Mesendoderm (in vitro differentiated cells): ENCODE data around the gene BGN.

ENCODE experiments used
- DNase-seq: peaks from one replicate; pipeline ENCODE4 v3.0.0; 2013
- H2AK5ac ChIP-seq: 2 replicates; pipeline ENCODE4 v1.6.1; 2013; ENCODE audit warnings: low read length, inconsistent platforms
- H2BK120ac ChIP-seq: 2 replicates; pipeline ENCODE4 v1.6.1; 2013; ENCODE audit warnings: low read depth, mild to moderate bottlenecking, low read length, moderate library complexity, mixed read lengths
- H2BK15ac ChIP-seq: replicated peaks from 2 replicates; pipeline ENCODE4 v1.6.1; 2013; ENCODE audit warnings: low read depth, mild to moderate bottlenecking, moderate library complexity
- H2BK5ac ChIP-seq: 2 replicates; pipeline ENCODE4 v1.6.1; 2013; ENCODE audit warnings: low read length, inconsistent platforms
- H3K18ac ChIP-seq: 2 replicates; pipeline ENCODE4 v1.6.1; 2013; ENCODE audit warnings: mild to moderate bottlenecking, low read length, mixed read lengths
- H3K23ac ChIP-seq: one replicate; pipeline ENCODE4 v1.6.1; 2013; ENCODE audit warnings: low read length
- H3K27ac ChIP-seq: 2 replicates; pipeline ENCODE4 v1.5.1; 2013; ENCODE audit warnings: low read depth, mild to moderate bottlenecking, inconsistent platforms, low read length, moderate library complexity
- H3K27me3 ChIP-seq: 2 replicates; pipeline ENCODE4 v1.6.1; 2013; ENCODE audit warnings: low read length, control low read depth, mild to moderate bottlenecking, inconsistent platforms; ENCODE audit not compliant: insufficient read depth, poor library complexity
- H3K36me3 ChIP-seq: 2 replicates; pipeline ENCODE4 v1.6.1; 2013; ENCODE audit warnings: low read length, inconsistent platforms; ENCODE audit not compliant: control insufficient read depth, insufficient read depth
- H3K4ac ChIP-seq: one replicate; pipeline ENCODE4 v1.6.1; 2013; ENCODE audit warnings: low read depth, mild to moderate bottlenecking, low read length, moderate library complexity
- H3K4me1 ChIP-seq: 2 replicates; pipeline ENCODE4 v1.6.1; 2013; ENCODE audit warnings: low read depth, low read length, inconsistent platforms; ENCODE audit not compliant: control insufficient read depth
- H3K4me2 ChIP-seq: 2 replicates; pipeline ENCODE4 v1.6.1; 2013; ENCODE audit warnings: low read length
- H3K4me3 ChIP-seq: 2 replicates; pipeline ENCODE4 v1.5.1; 2013; ENCODE audit warnings: mild to moderate bottlenecking, low read length
- H3K56ac ChIP-seq: one replicate; pipeline ENCODE4 v1.6.1; 2013; ENCODE audit warnings: low read length
- H3K79me1 ChIP-seq: 2 replicates; pipeline ENCODE4 v1.6.1; 2013; ENCODE audit warnings: low read length, inconsistent platforms
- H3K79me2 ChIP-seq: 2 replicates; pipeline ENCODE4 v1.6.1; 2013; ENCODE audit warnings: mild to moderate bottlenecking, low read length; ENCODE audit not compliant: control insufficient read depth, insufficient read depth
- H3K9ac ChIP-seq: 2 replicates; pipeline ENCODE4 v1.6.1; 2013; ENCODE audit warnings: low read length, inconsistent platforms
- H4K5ac ChIP-seq: one replicate; pipeline ENCODE4 v1.6.1; 2013; ENCODE audit warnings: low read length
- H4K8ac ChIP-seq: one replicate; pipeline ENCODE4 v1.6.1; 2013; ENCODE audit warnings: low read depth, mild to moderate bottlenecking, control low read depth, low read length, moderate library complexity
- WGBS: extraction: QIAGEN DNeasy Blood & Tissue Kit; methylation state at CpG from one replicate; pipeline ENCODE4 v1.1.7; 2013; ENCODE audit warnings: low lambda C conversion rate, missing lambda C conversion rate; ENCODE audit not compliant: insufficient coverage; ENCODE audit errors: extremely low coverage; 5-methylcytosine and 5-hydroxymethylcytosine counted together

BGN gene

GRCh38 chrX:153527208-153527607, 32.4 kb downstream of the BGN start:
- DNase-seq: no peak

GRCh38 chrX:153530411-153531129, 35.8 kb downstream of the BGN start:
- Histone ChIP-seq H4K8ac (no peak overlapping the region), H3K79me1 (no peaks in the 10 kb centered on the region), H3K9ac (no peak overlapping the region), H3K4me1 (no peaks in the 10 kb centered on the region), H3K79me2 (no peaks in the 10 kb centered on the region), H3K4me2 (no peak overlapping the region), H3K36me3 (no peaks in the 10 kb centered on the region), H2BK5ac (no peak overlapping the region), H3K18ac (no peak overlapping the region), H4K5ac (no peak overlapping the region), H3K27me3 (no peaks in the 10 kb centered on the region), H3K23ac (no peak overlapping the region), H3K56ac (no peak overlapping the region), H2AK5ac (no peak overlapping the region), H3K27ac (no peak overlapping the region), H3K4me3 (no peak overlapping the region), H3K4ac (no peak overlapping the region), H2BK15ac (no peak overlapping the region), H2BK120ac (no peak overlapping the region)
- no peak for DNase-seq
- no CpG with 5 or more reads among the region's 20 CpGs for WGBS

More at GRCh38 chrX:153527208-153527607, 32.4 kb downstream of the BGN start:
- Histone ChIP-seq H3K56ac (no peak overlapping the region), H3K79me2 (no peaks in the 10 kb centered on the region), H3K9ac (no peak overlapping the region), H4K8ac (no peak overlapping the region), H3K27ac (no peak overlapping the region), H3K18ac (no peak overlapping the region), H3K4ac (no peak overlapping the region), H3K27me3 (no peaks in the 10 kb centered on the region), H3K23ac (no peak overlapping the region), H3K36me3 (no peaks in the 10 kb centered on the region), H2AK5ac (no peak overlapping the region), H3K79me1 (no peaks in the 10 kb centered on the region), H3K4me1 (no peaks in the 10 kb centered on the region), H3K4me2 (no peak overlapping the region), H3K4me3 (no peak overlapping the region), H2BK120ac (no peak overlapping the region), H2BK15ac (no peak overlapping the region), H4K5ac (no peak overlapping the region), H2BK5ac (no peak overlapping the region)
- no CpG with 5 or more reads among the region's 15 CpGs for WGBS

- Histone ChIP-seq H3K27ac (no peak overlapping the region), H3K56ac (no peak overlapping the region), H3K27me3 (no peaks in the 10 kb centered on the region), H3K4me3 (no peak overlapping the region), H3K23ac (no peak overlapping the region), H3K4ac (no peak overlapping the region), H4K5ac (no peak overlapping the region), H2BK15ac (no peak overlapping the region), H3K4me2 (no peak overlapping the region), H3K4me1 (no peaks in the 10 kb centered on the region), H3K18ac (no peak overlapping the region), H3K79me1 (no peaks in the 10 kb centered on the region), H2BK5ac (no peak overlapping the region), H4K8ac (no peak overlapping the region), H3K79me2 (no peaks in the 10 kb centered on the region), H2BK120ac (no peak overlapping the region), H2AK5ac (no peak overlapping the region), H3K9ac (no peak overlapping the region), H3K36me3 (no peaks in the 10 kb centered on the region)
- no peak for DNase-seq
- WGBS: no CpG with 5 or more reads among the region's 15 CpGs
Measured at GRCh38 chrX:153533091-153533490, 38.3 kb downstream of the BGN start.

GRCh38 chrX:153537080-153537479, 42.3 kb downstream of the BGN start:
- Histone ChIP-seq H4K5ac (no peak overlapping the region), H3K4ac (no peak overlapping the region), H3K4me2 (no peak overlapping the region), H2BK5ac (no peak overlapping the region), H3K23ac (no peak overlapping the region), H3K56ac (no peak overlapping the region), H2AK5ac (no peak overlapping the region), H3K4me1 (no peaks in the 10 kb centered on the region), H2BK120ac (no peak overlapping the region), H3K27ac (no peak overlapping the region), H3K18ac (no peak overlapping the region), H3K9ac (no peak overlapping the region), H3K36me3 (no peaks in the 10 kb centered on the region), H3K27me3 (no peaks in the 10 kb centered on the region), H4K8ac (no peak overlapping the region), H2BK15ac (no peak overlapping the region), H3K4me3 (no peak overlapping the region), H3K79me2 (no peaks in the 10 kb centered on the region), H3K79me1 (no peaks in the 10 kb centered on the region)
- DNase-seq: no peak
- no CpG with 5 or more reads among the region's 11 CpGs for WGBS

- H2AK5ac ChIP-seq: no peak overlapping the region
- no peaks in the 10 kb centered on the region for H3K4me1 ChIP-seq
- H3K79me2 ChIP-seq: no peaks in the 10 kb centered on the region
- H3K79me1 ChIP-seq: no peaks in the 10 kb centered on the region
- no peak overlapping the region for H2BK15ac ChIP-seq
- H3K18ac ChIP-seq: no peak overlapping the region
- H2BK120ac ChIP-seq: no peak overlapping the region
- DNase-seq: no peak
- H4K8ac ChIP-seq: no peak overlapping the region
- H3K27ac ChIP-seq: no peak overlapping the region
- H3K4me2 ChIP-seq: no peak overlapping the region
- no peak overlapping the region for H3K56ac ChIP-seq
- no peak overlapping the region for H3K9ac ChIP-seq
- no peak overlapping the region for H4K5ac ChIP-seq
- H2BK5ac ChIP-seq: no peak overlapping the region
- no peak overlapping the region for H3K4me3 ChIP-seq
- no peak overlapping the region for H3K23ac ChIP-seq
- no peaks in the 10 kb centered on the region for H3K27me3 ChIP-seq
- no CpG with 5 or more reads among the region's 26 CpGs for WGBS
- H3K4ac ChIP-seq: no peak overlapping the region
- H3K36me3 ChIP-seq: no peaks in the 10 kb centered on the region
Measured at GRCh38 chrX:153537526-153538295, 42.9 kb downstream of the BGN start.
